Vagina (tissue), 2 donors: ENCODE results near the gene LGR4.

Experiments
- CTCF ChIP-seq, 3 experiments: fragments of 450-650 bp in 2 of 3; fragments of 200-600 bp in 1 of 3; sonication (generic) in 1 of 3; IDR thresholded peaks; one replicate each; pipeline ENCODE4 v1.5.1; 2017 to 2019; ENCODE audit warnings: antibody characterized with exemption in 3 of 3, mild to moderate bottlenecking in 2 of 3, moderate library complexity in 2 of 3
- POLR2A ChIP-seq, 2 donors: fragments of 450-650 bp; IDR thresholded peaks; one replicate each; pipeline ENCODE4 v1.6.1; 2017; ENCODE audit warnings: antibody characterized with exemption in 2 of 2, mild to moderate bottlenecking in 2 of 2, moderate library complexity in 2 of 2

- TF ChIP-seq CTCF (IDR thresholded peaks at IDR 0.05) = no peak
- TF ChIP-seq POLR2A (IDR thresholded peaks at IDR 0.05) = no peak
These were observed 61.3 kb downstream of the LGR4 start for GRCh38 chr11:27411328-27411727.
